Cardiac muscle cell (in vitro differentiated cells and primary cell): ENCODE results near the gene DGKZ. TPM values are rescaled to one million over a fixed set of nuclear protein-coding genes. Genes with fewer than 3 reads are reported as not detected.

ENCODE experiments used
- DNase-seq, 2 donors: peaks; one replicate each; pipeline versions ENCODE4 v3.0.0 to v3.0.0-alpha.2; 2010 to 2017; ENCODE audit warnings: low read depth in 1 of 2, low spot score in 1 of 2
- H3K27ac ChIP-seq: fragments of 200-600 bp; sonication (generic); 2 replicates; pipeline ENCODE4 v1.5.1; 2016
- H3K27me3 ChIP-seq: fragments of 200-600 bp; sonication (generic); 2 replicates; pipeline ENCODE4 v1.6.0; 2016; ENCODE audit warnings: control low read depth
- H3K36me3 ChIP-seq: fragments of 200-600 bp; sonication (generic); 2 replicates; pipeline ENCODE4 v1.5.1; 2016; ENCODE audit warnings: control low read depth
- H3K4me1 ChIP-seq: fragments of 200-600 bp; sonication (generic); 2 replicates; pipeline ENCODE4 v1.8.1; 2017; ENCODE audit warnings: low read depth, mild to moderate bottlenecking, mixed run types
- H3K4me3 ChIP-seq: fragments of 200-600 bp; sonication (generic); 2 replicates; pipeline ENCODE4 v1.5.1; 2016; ENCODE audit warnings: mild to moderate bottlenecking
- H3K9me3 ChIP-seq: fragments of 200-600 bp; sonication (generic); 2 replicates; pipeline ENCODE4 v1.5.1; 2017; ENCODE audit warnings: low read depth, mild to moderate bottlenecking, control low read depth
- CTCF ChIP-seq: IDR thresholded peaks from 2 replicates; pipeline ENCODE4 v1.5.1; 2012; ENCODE audit warnings: low read depth, mild to moderate bottlenecking, low read length
- polyA plus RNA-seq: library from polyadenylated mRNA; unstranded; fragments of >200 nt; fragmentation: Nextera tagmentation; extraction: Ambion mirVana; gene quantifications from 2 replicates; pipeline ENCODE4 v1.2.1, GENCODE V29; 2016
- total RNA-seq: library from RNA; depleted of rRNA; stranded (reverse); fragments of >200 nt; gene quantifications from 2 replicates; pipeline ENCODE4 v1.2.3, GENCODE V29; 2016

DGKZ gene
- total and polyA plus RNA-seq, 2 experiments from 2014 or later = 48.3 to 81.8 TPM

- Histone ChIP-seq H3K4me1 (peaks cover 16% of the 10 kb centered on the region), H3K36me3 (no peaks in the 10 kb centered on the region), H3K9me3 (no peaks in the 10 kb centered on the region), H3K4me3 (no peak overlapping the region), H3K27ac (no peak overlapping the region), H3K27me3 (no peaks in the 10 kb centered on the region)
- no peak for TF ChIP-seq CTCF
- DNase-seq = peak in 1 of 2 donors; percentile 81
Observed at GRCh38 chr11:46356924-46357482, 9.7 kb downstream of the DGKZ start.

DNA sequence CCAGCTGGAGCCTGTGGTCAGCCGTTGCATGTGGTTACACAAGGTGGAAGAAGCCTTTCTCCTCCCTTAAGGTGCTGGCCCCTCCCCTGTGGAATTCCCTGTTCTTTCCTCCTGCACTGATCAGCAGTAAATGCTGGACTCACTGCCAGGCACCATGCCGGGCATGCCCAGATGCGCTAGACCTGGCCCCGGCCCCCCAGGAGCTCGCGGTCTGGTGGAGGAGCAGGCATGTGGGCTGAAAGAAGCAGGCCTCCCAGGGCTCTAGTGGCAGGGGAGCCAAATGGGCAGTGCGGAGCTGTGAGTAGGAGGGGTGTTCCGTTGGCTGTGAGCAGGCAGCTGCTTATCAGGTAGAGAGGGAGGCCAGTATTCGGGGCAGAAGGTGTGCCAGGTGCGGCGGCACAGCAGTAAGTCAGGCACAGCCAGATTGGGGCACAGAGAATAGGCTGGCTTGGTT is 10.2 kb downstream of the DGKZ start:
- Histone ChIP-seq H3K4me3 (no peak overlapping the region), H3K9me3 (no peaks in the 10 kb centered on the region), H3K4me1 (peaks cover 18% of the 10 kb centered on the region), H3K36me3 (no peaks in the 10 kb centered on the region), H3K27ac (no peak overlapping the region), H3K27me3 (no peaks in the 10 kb centered on the region)
- DNase-seq = no peak
- TF ChIP-seq CTCF = no peak

- no peaks in the 10 kb centered on the region for H3K27me3 ChIP-seq
- H3K4me1 ChIP-seq = peaks cover 28% of the 10 kb centered on the region
- TF ChIP-seq CTCF = no peak
- H3K9me3 ChIP-seq = no peaks in the 10 kb centered on the region
- H3K4me3 ChIP-seq = no peak overlapping the region
- H3K36me3 ChIP-seq = no peaks in the 10 kb centered on the region
- no peak for DNase-seq
- H3K27ac ChIP-seq = no peak overlapping the region
Observed at GRCh38 chr11:46359953-46360352, 12.7 kb downstream of the DGKZ start.

DNA sequence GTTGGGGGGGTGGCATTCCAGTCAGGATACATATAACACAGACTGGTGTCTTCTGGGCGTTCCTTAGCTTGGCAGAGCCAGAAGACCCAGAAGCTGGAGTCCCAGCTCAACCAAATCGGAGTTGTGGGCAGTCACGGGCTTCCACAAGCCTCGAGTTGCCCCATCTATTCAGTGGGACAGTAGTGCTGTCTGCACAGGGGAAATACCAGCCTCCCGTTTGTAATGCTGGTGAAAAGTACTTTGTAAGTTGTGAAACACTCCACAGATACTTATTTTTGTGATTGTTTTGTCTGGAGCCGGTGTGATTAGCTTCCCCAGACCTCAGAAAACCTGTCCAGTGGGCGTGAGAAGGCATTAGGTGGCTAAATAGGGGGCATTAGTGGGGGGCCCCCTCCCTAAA is 13.6 kb downstream of the DGKZ start:
- Histone ChIP-seq H3K4me3 (no peak overlapping the region), H3K27me3 (no peaks in the 10 kb centered on the region), H3K36me3 (no peaks in the 10 kb centered on the region), H3K4me1 (peaks cover 28% of the 10 kb centered on the region), H3K9me3 (no peaks in the 10 kb centered on the region), H3K27ac (peak overlapping the region; percentile 82)
- DNase-seq = no peak
- no peak for TF ChIP-seq CTCF

GRCh38 chr11:46361283-46362155 is 14.3 kb downstream of the DGKZ start:
- no peaks in the 10 kb centered on the region for H3K27me3 ChIP-seq
- H3K36me3 ChIP-seq = no peaks in the 10 kb centered on the region
- no peak for TF ChIP-seq CTCF
- no peak overlapping the region for H3K4me3 ChIP-seq
- peak overlapping the region; percentile 82 for H3K27ac ChIP-seq
- H3K9me3 ChIP-seq = no peaks in the 10 kb centered on the region
- H3K4me1 ChIP-seq = peaks cover 28% of the 10 kb centered on the region
- peak; percentile 63 to 78 for DNase-seq
